HG02885 (cell line): ENCODE results near the gene SAMD4B.

Experiments
- ATAC-seq: cut with Tn5 transposase; IDR thresholded peaks from one replicate; pipeline ENCODE4 v1.9.1; 2021; ENCODE audit warnings: mild to moderate bottlenecking; ENCODE audit not compliant: unreplicated experiment, poor library complexity

SAMD4B gene

GRCh38 chr19:39417463-39418181, 75.4 kb downstream of the SAMD4B start:
- no peak for ATAC-seq

GRCh38 chr19:39419003-39419402, 76.8 kb downstream of the SAMD4B start:
- no peak for ATAC-seq

- no peak for ATAC-seq
These were observed 78.5 kb downstream of the SAMD4B start for GRCh38 chr19:39420769-39421168.

GRCh38 chr19:39422020-39422419, 79.8 kb downstream of the SAMD4B start:
- no peak for ATAC-seq

- no peak for ATAC-seq
These were observed 81.3 kb downstream of the SAMD4B start for GRCh38 chr19:39423258-39424086.

GRCh38 chr19:39424934-39425333, 82.7 kb downstream of the SAMD4B start:
- ATAC-seq, result no peak

GRCh38 chr19:39425744-39426143, 83.5 kb downstream of the SAMD4B start:
- ATAC-seq, result no peak

GRCh38 chr19:39426170-39426569, 83.9 kb downstream of the SAMD4B start:
- ATAC-seq, result no peak

GRCh38 chr19:39427707-39428106, 85.5 kb downstream of the SAMD4B start:
- ATAC-seq, result no peak

- no peak for ATAC-seq
These were observed 86.3 kb downstream of the SAMD4B start for GRCh38 chr19:39428283-39429112.

GRCh38 chr19:39430675-39431593, 88.7 kb downstream of the SAMD4B start:
- ATAC-seq, result peak; percentile 52

GRCh38 chr19:39432677-39433025, 90.4 kb downstream of the SAMD4B start:
- no peak for ATAC-seq

GRCh38 chr19:39433480-39434079, 91.4 kb downstream of the SAMD4B start:
- no peak for ATAC-seq

- ATAC-seq, result no peak
These were observed 92.2 kb downstream of the SAMD4B start for GRCh38 chr19:39434123-39435076.
